Spleen (tissue), 11 donors: ENCODE measurements around the gene PSMD10. TPM values are rescaled to one million over a fixed set of nuclear protein-coding genes. Genes with fewer than 3 reads are reported as not detected.

ENCODE experiments used
- DNase-seq: peaks from one replicate; pipeline ENCODE4 v3.0.0-alpha.2; 2020
- H3K27ac ChIP-seq, 8 donors: fragments of 200-600 bp; sonication (generic) in 7 of 8; 1 replicate in 4 of 8; 2 replicates in 4 of 8; pipeline versions ENCODE4 v1.5.0 to v1.8.0; 2016 to 2021; ENCODE audit warnings: inconsistent platforms in 4 of 8, mild to moderate bottlenecking in 4 of 8, moderate library complexity in 1 of 8
- H3K27me3 ChIP-seq, 7 donors: fragments of 200-600 bp; sonication (generic) in 6 of 7; replicated peaks in 1 of 7; 1 replicate in 4 of 7; 2 replicates in 3 of 7; pipeline versions ENCODE4 v1.5.0 to v1.8.0; 2016 to 2021; ENCODE audit warnings: inconsistent platforms in 3 of 7, mild to moderate bottlenecking in 1 of 7
- H3K36me3 ChIP-seq, 6 donors: fragments of 200-600 bp; sonication (generic) in 5 of 6; 1 replicate in 4 of 6; 2 replicates in 2 of 6; pipeline versions ENCODE4 v1.5.0 to v1.8.0; 2016 to 2021; ENCODE audit warnings: inconsistent platforms in 2 of 6
- H3K4me1 ChIP-seq, 6 donors: fragments of 200-600 bp; sonication (generic) in 5 of 6; 1 replicate in 3 of 6; 2 replicates in 3 of 6; pipeline versions ENCODE4 v1.5.0 to v1.8.0; 2016 to 2021; ENCODE audit warnings: inconsistent platforms in 3 of 6
- H3K4me3 ChIP-seq, 8 donors: fragments of 200-600 bp; sonication (generic) in 7 of 8; 1 replicate in 4 of 8; 2 replicates in 4 of 8; pipeline versions ENCODE4 v1.5.0 to v1.8.0; 2016 to 2021; ENCODE audit warnings: inconsistent platforms in 4 of 8, mild to moderate bottlenecking in 4 of 8, moderate library complexity in 2 of 8
- H3K9me3 ChIP-seq, 8 donors: fragments of 200-600 bp; sonication (generic) in 7 of 8; 1 replicate in 4 of 8; 2 replicates in 4 of 8; pipeline versions ENCODE4 v1.5.0 to v1.8.0; 2016 to 2021; ENCODE audit warnings: inconsistent platforms in 4 of 8
- POLR2A ChIP-seq, 3 donors: fragments of 450-650 bp; IDR thresholded peaks; one replicate each; pipeline ENCODE4 v1.5.1; 2017; ENCODE audit warnings: antibody characterized with exemption in 3 of 3, mild to moderate bottlenecking in 1 of 3
- POLR2AphosphoS5 ChIP-seq, 3 donors: sonication (generic); formaldehyde crosslinking; IDR thresholded peaks; one replicate each; pipeline ENCODE4 v1.5.1; 2017; ENCODE audit warnings: antibody characterized with exemption in 3 of 3
- WGBS, 5 donors: extraction: QIAGEN DNeasy Blood & Tissue Kit in 3 of 5; methylation state at CpG; one replicate each; pipeline versions ENCODE4 v1.1.5 to v1.1.7; 2013 to 2018; 5-methylcytosine and 5-hydroxymethylcytosine counted together
- intact Hi-C: fragments of 100-400 bp; cut with DNase I; formaldehyde crosslinking; loops from one replicate; pipeline ENCODE4 v1.15.0; 2023; ENCODE audit warnings: low total_unique reads
- polyA plus RNA-seq, 3 donors: library from polyadenylated mRNA; stranded (reverse); fragments of 200-250 nt; gene quantifications; one replicate each; pipeline ENCODE4 v1.2.1, GENCODE V29; 2013
- total RNA-seq, 7 donors: library from RNA; depleted of rRNA in 3 of 7; stranded (reverse); fragments of >200 nt in 3 of 7; fragmentation: NEBNext Ultra II Directional in 4 of 7; extraction: Animal tissue kit (Norgen Biotek cat#: 25700) in 4 of 7; gene quantifications; one replicate each; pipeline versions ENCODE4 v1.1.0 to v1.2.1, GENCODE V29; 2016 to 2021
- TF ChIP-seq, protein P1 (sequence below), 11 experiments: fragments of 200-600 bp in 7 of 11; fragments of 450-650 bp in 4 of 11; sonication (generic) in 4 of 11; IDR thresholded peaks in 8 of 11; conservative IDR thresholded peaks in 3 of 11; 1 replicate in 7 of 11; 2 replicates in 4 of 11; pipeline versions ENCODE4 v1.4.0 to v1.8.0; 2016 to 2021; ENCODE audit warnings: antibody characterized with exemption in 11 of 11, inconsistent platforms in 4 of 11, mild to moderate bottlenecking in 1 of 11
- donor health status: healthy with polysubstance abuse.
- donor health status: DM: no; HTN: no; CAD: no; lungs with moderate emphysema.
- donor health status: DM: no; HTN: no; CAD: no.
- donor health status: Bipolar disorder and iron deficiency.
- donor health status: healthy.
- donor health status: DM: no; HTN: no; CAD: no.
- donor health status: DM: yes; HTN: yes; CAD: no.

Gene PSMD10
- total and polyA plus RNA-seq, 10 donors: 26.7 to 41.2 (median 30.6) TPM

DNA sequence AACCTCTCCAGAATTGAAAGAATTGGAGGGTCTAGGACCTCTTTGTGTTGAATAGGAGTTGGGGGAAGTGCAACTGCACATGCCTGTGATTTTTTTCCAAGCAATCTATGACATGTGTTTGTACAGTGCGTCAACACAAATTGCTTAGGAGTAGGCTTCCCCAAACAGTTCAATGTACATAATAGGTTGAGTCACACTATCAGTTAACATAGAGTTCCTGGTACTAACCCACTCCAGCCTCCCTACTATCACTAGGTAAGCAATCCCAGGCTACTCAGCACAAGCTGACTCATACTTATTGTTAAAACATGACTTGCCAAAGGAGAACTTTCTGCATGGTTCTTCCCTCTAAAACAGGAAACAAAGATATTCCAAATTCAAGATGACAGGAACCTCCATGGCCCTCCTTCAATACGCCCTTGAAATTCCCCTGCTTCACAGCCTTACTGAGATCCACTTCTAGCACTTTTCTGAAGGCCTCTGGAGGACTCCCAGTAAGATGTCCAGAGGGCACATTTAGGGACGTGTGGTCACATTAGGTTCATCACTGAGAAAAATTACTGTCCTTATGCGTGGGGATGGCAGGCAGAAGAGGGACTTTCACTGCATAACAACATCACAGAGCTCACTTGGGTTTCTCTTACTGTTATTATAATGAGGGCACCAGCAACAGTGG, 54.9 kb downstream of the PSMD10 start:
- 53 to 82% (median 68%) methylated on average over 4 of the region's 4 CpGs for WGBS, 5 donors
- Histone ChIP-seq H3K4me3 (no peak overlapping the region), H3K4me1 (no peaks in the 10 kb centered on the region), H3K36me3 (no peaks in the 10 kb centered on the region), H3K27ac (no peak overlapping the region), H3K9me3 (no peaks in the 10 kb centered on the region), H3K27me3 (peaks cover 0 to 16% (median 0%) of the 10 kb centered on the region in 7 donors)
- intact Hi-C loops: no loop called here
- no peak for TF ChIP-seq POLR2AphosphoS5 (IDR thresholded peaks at IDR 0.05)
- TF ChIP-seq, protein P1, sequence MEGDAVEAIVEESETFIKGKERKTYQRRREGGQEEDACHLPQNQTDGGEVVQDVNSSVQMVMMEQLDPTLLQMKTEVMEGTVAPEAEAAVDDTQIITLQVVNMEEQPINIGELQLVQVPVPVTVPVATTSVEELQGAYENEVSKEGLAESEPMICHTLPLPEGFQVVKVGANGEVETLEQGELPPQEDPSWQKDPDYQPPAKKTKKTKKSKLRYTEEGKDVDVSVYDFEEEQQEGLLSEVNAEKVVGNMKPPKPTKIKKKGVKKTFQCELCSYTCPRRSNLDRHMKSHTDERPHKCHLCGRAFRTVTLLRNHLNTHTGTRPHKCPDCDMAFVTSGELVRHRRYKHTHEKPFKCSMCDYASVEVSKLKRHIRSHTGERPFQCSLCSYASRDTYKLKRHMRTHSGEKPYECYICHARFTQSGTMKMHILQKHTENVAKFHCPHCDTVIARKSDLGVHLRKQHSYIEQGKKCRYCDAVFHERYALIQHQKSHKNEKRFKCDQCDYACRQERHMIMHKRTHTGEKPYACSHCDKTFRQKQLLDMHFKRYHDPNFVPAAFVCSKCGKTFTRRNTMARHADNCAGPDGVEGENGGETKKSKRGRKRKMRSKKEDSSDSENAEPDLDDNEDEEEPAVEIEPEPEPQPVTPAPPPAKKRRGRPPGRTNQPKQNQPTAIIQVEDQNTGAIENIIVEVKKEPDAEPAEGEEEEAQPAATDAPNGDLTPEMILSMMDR (IDR thresholded peaks at IDR 0.05 in 8 of 11, conservative IDR thresholded peaks at IDR 0.05 in 3 of 11): no peak
- TF ChIP-seq POLR2A (IDR thresholded peaks at IDR 0.05): no peak
- DNase-seq: no peak

DNA sequence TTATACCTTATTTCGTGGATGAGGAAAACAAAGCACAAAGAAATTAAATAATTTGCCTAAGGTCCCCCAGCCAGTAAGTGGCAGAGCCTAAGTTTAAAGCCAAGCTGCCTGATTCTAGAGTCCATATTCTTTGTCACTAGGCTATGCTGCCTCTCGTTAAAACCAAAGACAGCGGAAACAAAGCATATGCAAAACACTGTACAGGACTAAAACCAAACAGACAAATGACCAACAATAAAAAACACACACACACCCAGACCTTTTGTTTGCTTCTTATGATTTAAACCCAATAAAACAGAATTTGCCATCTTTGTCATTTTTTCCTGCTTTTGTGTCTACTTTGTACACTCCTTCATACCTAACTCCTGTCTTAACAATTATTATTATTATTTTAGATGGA, 56.6 kb downstream of the PSMD10 start:
- peaks cover 0 to 16% (median 0%) of the 10 kb centered on the region in 7 donors for H3K27me3 ChIP-seq
- H3K4me1 ChIP-seq: no peaks in the 10 kb centered on the region
- WGBS, 5 donors: 62 to 87% (median 86%) methylated on average over 3 of the region's 3 CpGs
- intact Hi-C loops: no loop called here
- no peak overlapping the region for H3K27ac ChIP-seq
- DNase-seq: no peak
- TF ChIP-seq, protein P1 (IDR thresholded peaks at IDR 0.05 in 8 of 11, conservative IDR thresholded peaks at IDR 0.05 in 3 of 11): no peak
- no peak for TF ChIP-seq POLR2AphosphoS5 (IDR thresholded peaks at IDR 0.05)
- TF ChIP-seq POLR2A (IDR thresholded peaks at IDR 0.05): no peak
- no peak overlapping the region for H3K4me3 ChIP-seq
- no peaks in the 10 kb centered on the region for H3K36me3 ChIP-seq
- no peaks in the 10 kb centered on the region for H3K9me3 ChIP-seq

Other genes starting within 250 kb of the PSMD10 start
- not detected for gene TEX13B, start 109.2 kb downstream of the PSMD10 start, total RNA-seq
- not detected for gene TEX13B, start 109.2 kb downstream of the PSMD10 start, polyA plus RNA-seq
- 1 to 10 TPM in 3 of 7 donors, under 1 TPM in 4; 0.19 to 1.4 (median 0.85) TPM for gene VSIG1, start 46.5 kb downstream of the PSMD10 start, total RNA-seq
- gene VSIG1, start 46.5 kb downstream of the PSMD10 start, polyA plus RNA-seq: 1 to 10 TPM in 1 of 3 donors, under 1 TPM in 2; 0.11 to 1.0 (median 0.16) TPM
- 10 to 100 TPM in 5 of 7 donors, 1 to 10 TPM in 2; 8.6 to 16.7 (median 11.4) TPM for gene ATG4A, start 236 bp upstream of the PSMD10 start, total RNA-seq
- 10 to 100 TPM in 2 of 3 donors, 1 to 10 TPM in 1; 6.9 to 11.1 (median 10.9) TPM for gene ATG4A, start 236 bp upstream of the PSMD10 start, polyA plus RNA-seq